Measurements from ENCODE around the gene TAB3. TPM values are rescaled to one million over a fixed set of nuclear protein-coding genes. Genes with fewer than 3 reads are reported as not detected.

Gene TAB3
- total RNA-seq, 1 donor from 2014 or later, result 9.2 TPM

DNA sequence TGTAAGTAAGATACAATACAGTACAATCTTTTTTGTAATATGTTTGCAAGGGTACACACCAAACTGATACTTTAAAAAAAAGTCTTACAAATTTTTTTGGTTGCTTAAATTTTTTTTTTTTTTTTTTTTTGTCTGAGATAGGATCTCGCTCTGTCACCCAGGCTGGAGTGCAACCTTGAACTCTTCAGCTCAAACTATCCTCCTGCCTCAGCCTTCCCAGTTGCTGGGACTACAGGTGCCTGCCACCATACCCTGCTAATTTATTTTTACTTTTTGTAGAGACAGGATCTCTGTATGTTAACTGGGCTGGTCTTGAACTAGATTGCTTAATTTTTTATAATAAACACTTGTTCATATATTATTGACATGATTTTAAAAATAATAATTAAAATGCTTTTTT, 41.1 kb upstream of the TAB3 start:
- Mint-ChIP-seq H3K4me1 (ENCODE audit: low read depth) (no peaks in the 10 kb centered on the region), H3K4me3 (ENCODE audit: unreplicated experiment) (no peak overlapping the region), H3K9me3 (ENCODE audit: low read depth) (peaks cover 5% of the 10 kb centered on the region), H3K27me3 (ENCODE audit: low read depth) (no peaks in the 10 kb centered on the region), H3K27ac (ENCODE audit: unreplicated experiment) (no peak overlapping the region), H3K36me3 (ENCODE audit: low read depth) (no peaks in the 10 kb centered on the region)
- no peak for DNase-seq (ENCODE audit: low spot score)
- TF ChIP-seq, protein P1, sequence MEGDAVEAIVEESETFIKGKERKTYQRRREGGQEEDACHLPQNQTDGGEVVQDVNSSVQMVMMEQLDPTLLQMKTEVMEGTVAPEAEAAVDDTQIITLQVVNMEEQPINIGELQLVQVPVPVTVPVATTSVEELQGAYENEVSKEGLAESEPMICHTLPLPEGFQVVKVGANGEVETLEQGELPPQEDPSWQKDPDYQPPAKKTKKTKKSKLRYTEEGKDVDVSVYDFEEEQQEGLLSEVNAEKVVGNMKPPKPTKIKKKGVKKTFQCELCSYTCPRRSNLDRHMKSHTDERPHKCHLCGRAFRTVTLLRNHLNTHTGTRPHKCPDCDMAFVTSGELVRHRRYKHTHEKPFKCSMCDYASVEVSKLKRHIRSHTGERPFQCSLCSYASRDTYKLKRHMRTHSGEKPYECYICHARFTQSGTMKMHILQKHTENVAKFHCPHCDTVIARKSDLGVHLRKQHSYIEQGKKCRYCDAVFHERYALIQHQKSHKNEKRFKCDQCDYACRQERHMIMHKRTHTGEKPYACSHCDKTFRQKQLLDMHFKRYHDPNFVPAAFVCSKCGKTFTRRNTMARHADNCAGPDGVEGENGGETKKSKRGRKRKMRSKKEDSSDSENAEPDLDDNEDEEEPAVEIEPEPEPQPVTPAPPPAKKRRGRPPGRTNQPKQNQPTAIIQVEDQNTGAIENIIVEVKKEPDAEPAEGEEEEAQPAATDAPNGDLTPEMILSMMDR (IDR thresholded peaks at IDR 0.05), result no peak

DNA sequence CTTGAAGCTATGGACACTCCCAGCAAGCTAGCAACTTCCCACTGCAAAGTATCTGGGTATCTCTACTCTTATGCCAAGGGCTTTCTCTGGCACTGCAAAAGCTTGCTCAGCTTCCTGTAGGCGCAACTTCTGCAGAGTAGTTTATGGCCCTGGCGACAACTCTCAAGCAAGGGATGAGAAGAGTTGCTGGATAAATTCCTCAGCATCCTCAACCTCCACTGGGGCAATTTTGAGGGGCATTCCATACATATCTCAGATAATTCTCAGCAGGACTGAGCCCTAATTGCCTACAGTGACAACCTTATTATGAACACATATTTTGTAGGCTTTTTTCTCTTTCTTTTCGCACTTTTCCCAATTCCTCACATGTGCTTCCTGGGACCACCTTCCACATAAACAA, 31.2 kb upstream of the TAB3 start:
- Mint-ChIP-seq H3K27me3 (ENCODE audit: low read depth) (no peaks in the 10 kb centered on the region), H3K4me3 (ENCODE audit: unreplicated experiment) (no peak overlapping the region), H3K9me3 (ENCODE audit: low read depth) (no peaks in the 10 kb centered on the region), H3K4me1 (ENCODE audit: low read depth) (no peaks in the 10 kb centered on the region), H3K27ac (ENCODE audit: unreplicated experiment) (no peak overlapping the region), H3K36me3 (ENCODE audit: low read depth) (no peaks in the 10 kb centered on the region)
- TF ChIP-seq, protein P1 (IDR thresholded peaks at IDR 0.05), result no peak
- DNase-seq (ENCODE audit: low spot score), result no peak

DNA sequence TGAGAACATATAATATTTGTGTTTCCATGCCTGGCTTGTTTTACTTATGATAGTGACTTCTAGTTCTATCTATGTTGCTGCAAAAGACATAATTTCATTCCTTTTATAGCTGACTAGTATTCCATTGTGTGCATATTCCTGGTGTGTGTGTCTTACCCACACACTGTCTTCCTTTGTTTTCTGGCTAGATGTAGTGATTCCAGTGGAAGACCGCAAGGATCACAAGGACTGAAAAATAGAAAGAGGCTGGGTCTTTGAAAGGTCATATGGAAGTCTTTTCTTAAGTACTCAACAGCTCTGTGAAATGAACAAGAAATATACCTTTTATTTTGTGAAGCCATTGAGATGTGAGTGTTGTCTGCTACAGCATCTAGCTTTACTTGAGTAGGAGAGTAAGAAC, 29.4 kb upstream of the TAB3 start:
- Mint-ChIP-seq H3K27me3 (ENCODE audit: low read depth) (no peaks in the 10 kb centered on the region), H3K4me3 (ENCODE audit: unreplicated experiment) (no peak overlapping the region), H3K36me3 (ENCODE audit: low read depth) (no peaks in the 10 kb centered on the region), H3K27ac (ENCODE audit: unreplicated experiment) (no peak overlapping the region), H3K4me1 (ENCODE audit: low read depth) (no peaks in the 10 kb centered on the region), H3K9me3 (ENCODE audit: low read depth) (no peaks in the 10 kb centered on the region)
- TF ChIP-seq, protein P1 (IDR thresholded peaks at IDR 0.05), result no peak
- no peak for DNase-seq (ENCODE audit: low spot score)

DNA sequence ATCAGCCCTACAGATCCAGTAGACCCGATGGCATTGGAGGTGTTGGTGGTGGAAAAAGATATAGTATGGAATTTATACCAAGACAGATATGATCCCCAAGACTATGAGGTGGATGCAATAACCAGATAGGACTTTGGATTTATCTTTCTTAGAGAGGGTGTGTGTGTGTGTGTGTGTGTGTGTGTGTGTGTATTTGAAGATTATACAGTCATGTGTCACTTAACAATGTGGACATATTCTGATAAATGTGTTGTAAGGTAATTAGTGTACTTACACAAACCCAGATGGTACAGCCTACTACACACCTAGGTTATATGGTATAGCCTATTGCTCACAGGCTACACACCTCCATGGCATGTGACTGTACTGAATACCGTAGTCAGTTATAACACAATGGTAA, 24.4 kb upstream of the TAB3 start:
- TF ChIP-seq, protein P1 (IDR thresholded peaks at IDR 0.05), result no peak
- H3K27ac Mint-ChIP-seq (ENCODE audit: unreplicated experiment), result no peak overlapping the region
- no peak overlapping the region for H3K4me3 Mint-ChIP-seq (ENCODE audit: unreplicated experiment)
- DNase-seq (ENCODE audit: low spot score), result no peak
- peaks cover 2% of the 10 kb centered on the region for H3K27me3 Mint-ChIP-seq (ENCODE audit: low read depth)
- H3K9me3 Mint-ChIP-seq (ENCODE audit: low read depth), result peaks cover 3% of the 10 kb centered on the region
- H3K36me3 Mint-ChIP-seq (ENCODE audit: low read depth), result no peaks in the 10 kb centered on the region
- no peaks in the 10 kb centered on the region for H3K4me1 Mint-ChIP-seq (ENCODE audit: low read depth)

DNA sequence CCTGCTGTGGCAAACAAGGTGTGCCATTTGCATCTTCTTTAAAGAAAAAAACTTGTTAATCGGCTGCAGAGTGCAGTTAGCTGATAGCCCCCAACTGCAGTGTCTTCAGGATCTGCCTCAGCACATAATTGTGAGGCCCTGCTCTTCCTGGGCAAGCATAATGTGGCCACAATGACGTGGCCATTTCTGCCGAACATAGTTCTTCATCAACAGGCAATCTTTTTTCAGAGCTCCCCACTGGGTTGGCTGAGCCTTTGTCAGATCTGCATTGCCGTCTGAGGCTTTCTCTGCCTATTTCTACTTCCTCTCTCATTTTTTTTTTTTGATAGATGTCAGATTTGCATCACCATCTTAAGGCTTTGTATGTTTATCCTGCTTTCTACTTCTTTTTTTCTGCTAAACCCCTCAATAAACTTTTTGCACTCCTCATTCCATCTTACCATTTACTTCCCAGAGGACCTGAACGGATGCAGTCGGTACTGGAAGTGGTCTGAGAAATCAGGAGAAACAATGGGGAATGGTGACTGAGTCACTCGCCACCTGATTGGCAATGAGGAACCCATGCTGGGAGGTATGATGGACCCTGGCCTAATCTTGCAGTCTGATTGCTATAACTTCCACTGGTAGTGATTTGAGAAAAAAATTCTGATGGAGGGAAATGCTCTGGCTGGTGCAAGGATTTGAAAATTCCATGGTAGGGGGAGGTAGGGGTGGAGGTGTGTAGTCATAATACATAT, 21.2 kb upstream of the TAB3 start:
- Mint-ChIP-seq H3K27ac (ENCODE audit: unreplicated experiment) (no peak overlapping the region), H3K4me3 (ENCODE audit: unreplicated experiment) (no peak overlapping the region), H3K27me3 (ENCODE audit: low read depth) (peaks cover 2% of the 10 kb centered on the region), H3K4me1 (ENCODE audit: low read depth) (no peaks in the 10 kb centered on the region), H3K9me3 (ENCODE audit: low read depth) (peaks cover 3% of the 10 kb centered on the region), H3K36me3 (ENCODE audit: low read depth) (no peaks in the 10 kb centered on the region)
- TF ChIP-seq, protein P1 (IDR thresholded peaks at IDR 0.05), result no peak
- DNase-seq (ENCODE audit: low spot score), result no peak
